Epithelial cell of esophagus (primary cell): ENCODE results near the gene NEK3.

Source experiments
- DNase-seq: peaks from one replicate; pipeline ENCODE4 v3.0.0; 2010; ENCODE audit warnings: low read depth
- H3K4me3 ChIP-seq: 2 replicates; pipeline ENCODE4 v1.5.1; 2011; ENCODE audit warnings: mild to moderate bottlenecking, low read length, control low read depth
- TF ChIP-seq, protein P1 (sequence below): IDR thresholded peaks from 2 replicates; pipeline ENCODE4 v1.5.1; 2011; ENCODE audit warnings: low read depth, mild to moderate bottlenecking, low read length, control low read depth, inconsistent platforms; ENCODE audit not compliant: insufficient read depth; ENCODE audit errors: missing control alignments

NEK3 gene

DNA sequence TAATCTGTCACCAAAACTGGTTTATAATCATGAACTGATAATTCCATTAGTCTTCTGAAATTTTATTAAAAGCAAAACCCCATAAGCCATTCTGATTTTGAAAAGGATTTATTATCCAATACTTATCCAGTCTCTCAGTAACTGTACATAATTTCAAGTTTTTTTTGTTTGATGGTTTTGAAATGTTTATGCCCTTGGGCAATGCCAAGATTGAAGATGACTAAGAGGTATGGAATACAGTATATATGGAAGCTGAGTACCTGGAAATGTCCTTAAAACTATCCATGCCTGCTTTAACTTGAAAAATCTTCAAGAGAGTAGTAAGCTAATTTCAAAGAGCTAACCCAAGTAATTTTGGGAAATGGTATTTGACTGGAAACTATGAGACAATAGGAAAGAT is 28.8 kb downstream of the NEK3 start:
- peak; percentile 54 for DNase-seq
- no peak overlapping the region for H3K4me3 ChIP-seq
- TF ChIP-seq, protein P1, sequence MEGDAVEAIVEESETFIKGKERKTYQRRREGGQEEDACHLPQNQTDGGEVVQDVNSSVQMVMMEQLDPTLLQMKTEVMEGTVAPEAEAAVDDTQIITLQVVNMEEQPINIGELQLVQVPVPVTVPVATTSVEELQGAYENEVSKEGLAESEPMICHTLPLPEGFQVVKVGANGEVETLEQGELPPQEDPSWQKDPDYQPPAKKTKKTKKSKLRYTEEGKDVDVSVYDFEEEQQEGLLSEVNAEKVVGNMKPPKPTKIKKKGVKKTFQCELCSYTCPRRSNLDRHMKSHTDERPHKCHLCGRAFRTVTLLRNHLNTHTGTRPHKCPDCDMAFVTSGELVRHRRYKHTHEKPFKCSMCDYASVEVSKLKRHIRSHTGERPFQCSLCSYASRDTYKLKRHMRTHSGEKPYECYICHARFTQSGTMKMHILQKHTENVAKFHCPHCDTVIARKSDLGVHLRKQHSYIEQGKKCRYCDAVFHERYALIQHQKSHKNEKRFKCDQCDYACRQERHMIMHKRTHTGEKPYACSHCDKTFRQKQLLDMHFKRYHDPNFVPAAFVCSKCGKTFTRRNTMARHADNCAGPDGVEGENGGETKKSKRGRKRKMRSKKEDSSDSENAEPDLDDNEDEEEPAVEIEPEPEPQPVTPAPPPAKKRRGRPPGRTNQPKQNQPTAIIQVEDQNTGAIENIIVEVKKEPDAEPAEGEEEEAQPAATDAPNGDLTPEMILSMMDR, result no peak

DNA sequence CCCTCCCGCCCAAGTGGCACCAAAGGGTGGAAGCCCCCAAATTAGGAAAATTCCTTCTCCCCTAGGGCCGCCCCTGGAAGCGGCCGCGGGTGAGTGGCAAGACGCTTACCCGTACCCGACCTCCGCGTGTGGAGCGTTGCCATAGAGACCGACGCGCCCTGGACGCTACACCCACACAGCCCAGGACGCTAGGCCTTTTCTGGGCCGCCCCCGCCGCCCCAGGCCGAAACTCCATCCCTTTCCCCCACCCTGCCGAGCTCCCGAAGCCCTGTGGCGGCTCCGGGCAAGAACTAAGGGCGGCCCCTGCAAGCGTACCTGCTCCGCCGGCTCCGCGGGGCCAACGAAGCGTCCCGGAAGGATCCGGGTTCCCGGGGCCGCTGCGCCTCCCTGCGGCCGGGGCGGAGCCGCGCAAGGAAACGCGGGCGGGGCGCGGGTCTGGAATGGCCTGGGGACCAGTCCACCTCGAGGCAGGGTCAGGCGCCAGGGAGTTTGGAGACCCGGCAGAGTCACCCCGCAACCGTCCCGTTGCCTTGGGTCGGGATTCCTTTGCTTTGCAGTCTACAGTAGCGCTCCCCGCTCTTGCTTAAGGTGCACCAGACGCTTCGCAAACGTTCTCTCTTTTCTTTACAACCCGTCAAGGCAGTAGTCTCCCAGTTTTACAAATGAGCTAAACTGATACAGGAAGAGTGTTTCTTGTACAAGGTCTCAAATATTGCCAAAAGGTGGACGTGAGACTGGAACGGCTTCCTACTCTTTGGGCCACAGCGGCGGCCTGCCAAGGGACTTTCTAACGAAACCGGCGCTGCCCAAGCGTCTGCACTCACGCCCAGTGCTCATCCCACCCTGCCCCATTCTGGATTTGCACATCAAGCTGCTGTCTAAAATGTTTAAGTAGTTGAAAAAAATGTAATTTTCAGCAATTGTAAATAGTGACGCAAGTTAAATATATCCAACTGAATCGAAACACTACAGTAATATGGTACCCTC is 30.4 kb downstream of the NEK3 start, which contains the start of gene NEK5:
Gene NEK5, minus strand, starts transcription at position 360 of the 987 bp plus-strand sequence. CDS start 1,591 bp downstream, outside the sequence.
- DNase-seq, result peak; percentile 65
- TF ChIP-seq, protein P1, result peak; percentile 37
- peak within 1 kb of the TSS; percentile 59 for H3K4me3 ChIP-seq

DNA sequence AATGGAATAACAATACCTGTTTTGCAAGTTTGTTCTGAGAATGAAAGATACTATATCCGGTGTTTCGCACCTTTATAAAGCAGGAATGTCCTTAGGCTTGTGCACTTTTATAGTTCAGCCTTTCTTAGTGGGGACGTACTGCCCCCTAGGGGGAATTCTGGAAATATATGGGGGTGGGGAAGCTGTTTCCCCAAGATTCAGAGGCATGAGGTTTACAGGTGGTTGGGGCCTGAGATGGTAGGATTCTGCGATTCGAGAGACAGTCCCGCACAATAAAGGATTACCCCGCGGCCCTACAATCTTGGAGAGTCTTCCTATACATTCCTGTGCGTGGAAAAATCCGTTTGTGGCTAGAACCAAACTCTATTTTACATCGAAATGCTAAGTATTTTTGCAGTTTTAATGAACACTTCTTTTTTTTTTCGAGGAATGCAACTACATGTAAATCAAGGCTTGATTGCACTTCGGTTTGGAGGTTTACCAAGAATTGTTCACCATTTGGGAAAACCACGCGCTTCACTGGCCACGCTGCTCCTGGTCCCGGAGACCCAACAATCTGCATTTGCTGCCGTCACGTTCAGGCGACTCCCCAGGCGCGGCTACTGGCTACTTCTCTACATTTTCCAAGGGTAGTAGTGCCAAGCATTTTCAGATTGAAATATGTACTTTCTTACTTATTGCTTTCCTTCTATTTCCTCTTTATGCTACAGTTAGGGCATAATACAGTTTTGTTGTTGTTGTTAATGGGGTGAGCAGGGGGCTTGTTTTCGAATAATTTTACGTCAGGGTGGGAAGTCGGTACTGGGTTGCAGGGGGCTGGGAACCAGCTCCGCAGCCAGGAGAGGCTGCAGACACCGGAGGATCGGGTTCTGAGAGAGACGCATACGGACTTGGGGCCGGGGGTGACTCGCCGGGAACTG is 31.4 kb downstream of the NEK3 start:
- peak overlapping the region; percentile 59 for H3K4me3 ChIP-seq
- DNase-seq, result peak; percentile 80
- TF ChIP-seq, protein P1, result peak; percentile 87

DNA sequence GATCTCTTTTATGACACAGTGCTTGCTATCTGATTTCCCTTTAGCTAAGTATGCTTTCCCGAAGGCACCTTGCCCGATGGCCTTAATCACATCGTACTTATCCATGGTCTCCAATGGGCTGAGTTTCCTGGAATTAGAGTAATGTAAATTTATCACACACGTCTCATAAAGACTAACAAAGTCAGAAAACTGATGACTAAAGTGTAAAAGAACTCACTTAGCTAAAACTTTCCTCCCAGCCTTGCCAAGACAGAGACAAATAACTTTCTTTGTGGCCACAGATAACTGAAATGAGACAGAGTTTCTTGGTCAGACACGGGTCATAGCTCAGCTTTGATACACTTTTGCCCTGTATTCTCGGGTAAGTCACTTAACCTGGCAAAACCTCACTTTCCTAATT is 32.0 kb downstream of the NEK3 start:
- TF ChIP-seq, protein P1, result no peak
- DNase-seq, result no peak
- H3K4me3 ChIP-seq, result no peak overlapping the region

DNA sequence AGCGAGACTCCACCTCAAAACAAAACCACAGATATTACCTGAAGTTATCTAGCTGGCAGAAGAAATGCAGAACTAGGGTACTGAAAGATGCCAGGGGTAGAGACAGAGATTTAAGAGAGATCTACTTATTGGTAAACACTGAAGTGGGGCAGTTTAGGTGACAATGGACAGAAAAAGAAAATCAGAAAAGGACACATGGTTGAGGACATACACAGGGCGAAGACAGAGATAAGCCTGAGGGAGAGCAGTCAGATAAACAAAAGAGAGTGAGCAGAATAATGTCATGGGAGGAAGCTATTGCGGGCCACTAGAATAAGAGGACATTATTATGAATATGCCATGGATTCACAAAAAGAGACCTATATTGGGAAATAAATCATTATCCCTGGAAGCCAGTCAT is 33.9 kb downstream of the NEK3 start:
- TF ChIP-seq, protein P1, result no peak
- H3K4me3 ChIP-seq, result no peak overlapping the region
- DNase-seq, result no peak

DNA sequence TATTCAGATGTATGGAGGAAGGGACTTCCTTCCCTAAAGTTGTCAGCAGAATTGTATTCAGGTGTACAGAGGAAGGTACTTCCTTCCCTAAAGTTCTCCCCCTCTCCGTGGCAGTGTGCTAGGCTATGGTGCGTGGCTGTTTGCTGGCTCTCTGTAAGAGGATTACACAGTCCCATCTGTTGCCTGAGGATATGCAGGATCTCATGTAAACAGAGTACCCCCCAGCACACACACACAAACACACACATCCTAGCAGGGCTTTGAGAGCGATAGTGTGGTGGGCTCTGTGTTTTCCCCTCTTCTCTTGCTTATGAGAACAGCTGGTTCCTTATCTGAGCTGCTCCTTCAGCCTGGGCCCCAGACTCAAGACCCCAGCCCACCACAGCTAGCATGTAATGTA is 40.8 kb downstream of the NEK3 start:
- TF ChIP-seq, protein P1, result no peak
- no peak overlapping the region for H3K4me3 ChIP-seq
- no peak for DNase-seq
